ENCODE results near the gene SLX9. TPM values are rescaled to one million over a fixed set of nuclear protein-coding genes. Genes with fewer than 3 reads are reported as not detected.

SLX9 gene
- polyA plus RNA-seq, 1 donor: 19.4 TPM

DNA sequence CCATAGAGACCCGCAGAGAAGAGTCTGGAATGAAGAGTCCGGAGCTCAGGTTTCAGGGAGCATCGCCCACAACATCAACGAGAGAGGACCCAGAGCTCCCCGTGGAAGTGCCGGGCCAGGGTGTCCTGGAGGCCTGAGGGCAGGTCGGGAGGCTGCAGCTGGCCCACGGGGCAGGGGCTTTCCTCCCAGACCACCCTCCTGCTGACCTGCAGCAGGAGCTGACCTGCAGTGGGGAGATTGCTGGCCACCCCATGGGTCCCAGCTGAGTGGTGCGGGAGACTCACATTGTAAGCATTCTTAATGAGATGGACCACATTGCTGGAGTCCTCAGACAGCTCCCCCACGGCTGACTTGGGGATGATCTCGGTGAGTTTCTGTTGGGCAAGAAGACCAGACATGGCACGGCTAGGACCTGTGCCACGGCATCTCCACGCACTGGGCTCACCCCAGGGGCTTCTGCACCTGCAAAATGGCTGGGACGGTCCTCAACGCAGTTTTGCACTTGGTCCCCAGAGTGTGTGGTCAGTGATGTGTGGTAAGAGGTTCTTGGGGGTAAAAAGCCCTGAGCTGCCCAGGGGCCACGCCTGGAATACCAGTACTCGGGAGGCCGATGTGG lies 45.0 kb upstream of the SLX9 start:
- H3K27me3 ChIP-seq (ENCODE audit: control insufficient read depth, insufficient read depth, low read length): peaks cover 8% of the 10 kb centered on the region
- no peak overlapping the region for H3K4me3 ChIP-seq (ENCODE audit: low read length)
- peaks cover 8% of the 10 kb centered on the region for H3K9me3 ChIP-seq (ENCODE audit: control insufficient read depth, low read depth, low read length)
- peaks cover 16% of the 10 kb centered on the region for H3K4me1 ChIP-seq (ENCODE audit: control insufficient read depth, insufficient read depth, low read length)
- no peak for DNase-seq
- H3K27ac ChIP-seq (ENCODE audit: low read length): no peak overlapping the region
- WGBS (ENCODE audit: insufficient coverage, low lambda C conversion rate): no CpG with 5 or more reads among the region's 19 CpGs
- no peaks in the 10 kb centered on the region for H3K36me3 ChIP-seq (ENCODE audit: control insufficient read depth, insufficient read depth, low read length)

DNA sequence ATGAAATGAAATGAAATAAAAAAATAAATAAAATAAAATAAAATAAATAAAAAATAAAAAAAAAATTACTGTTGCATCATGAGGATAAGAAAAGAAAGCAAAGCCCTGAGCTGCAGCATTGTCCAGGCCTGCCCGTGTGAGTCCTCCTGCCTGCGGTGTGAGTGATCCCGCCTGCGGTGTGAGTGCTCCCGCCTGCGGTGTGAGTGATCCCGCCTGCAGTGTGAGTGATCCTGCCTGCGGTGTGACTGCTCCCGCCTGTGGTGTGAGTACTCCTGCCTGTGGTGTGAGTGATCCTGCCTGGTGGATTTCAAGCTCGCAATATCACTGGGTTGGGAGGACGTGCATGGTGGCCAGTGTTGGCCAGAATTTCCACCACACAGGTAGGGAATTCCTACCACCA lies 44.0 kb upstream of the SLX9 start:
- WGBS (ENCODE audit: insufficient coverage, low lambda C conversion rate): no CpG with 5 or more reads among the region's 11 CpGs
- Histone ChIP-seq H3K4me3 (ENCODE audit: low read length) (no peak overlapping the region), H3K27me3 (ENCODE audit: control insufficient read depth, insufficient read depth, low read length) (peaks cover 8% of the 10 kb centered on the region), H3K36me3 (ENCODE audit: control insufficient read depth, insufficient read depth, low read length) (no peaks in the 10 kb centered on the region), H3K9me3 (ENCODE audit: control insufficient read depth, low read depth, low read length) (peaks cover 8% of the 10 kb centered on the region), H3K4me1 (ENCODE audit: control insufficient read depth, insufficient read depth, low read length) (peaks cover 16% of the 10 kb centered on the region), H3K27ac (ENCODE audit: low read length) (no peak overlapping the region)
- no peak for DNase-seq

DNA sequence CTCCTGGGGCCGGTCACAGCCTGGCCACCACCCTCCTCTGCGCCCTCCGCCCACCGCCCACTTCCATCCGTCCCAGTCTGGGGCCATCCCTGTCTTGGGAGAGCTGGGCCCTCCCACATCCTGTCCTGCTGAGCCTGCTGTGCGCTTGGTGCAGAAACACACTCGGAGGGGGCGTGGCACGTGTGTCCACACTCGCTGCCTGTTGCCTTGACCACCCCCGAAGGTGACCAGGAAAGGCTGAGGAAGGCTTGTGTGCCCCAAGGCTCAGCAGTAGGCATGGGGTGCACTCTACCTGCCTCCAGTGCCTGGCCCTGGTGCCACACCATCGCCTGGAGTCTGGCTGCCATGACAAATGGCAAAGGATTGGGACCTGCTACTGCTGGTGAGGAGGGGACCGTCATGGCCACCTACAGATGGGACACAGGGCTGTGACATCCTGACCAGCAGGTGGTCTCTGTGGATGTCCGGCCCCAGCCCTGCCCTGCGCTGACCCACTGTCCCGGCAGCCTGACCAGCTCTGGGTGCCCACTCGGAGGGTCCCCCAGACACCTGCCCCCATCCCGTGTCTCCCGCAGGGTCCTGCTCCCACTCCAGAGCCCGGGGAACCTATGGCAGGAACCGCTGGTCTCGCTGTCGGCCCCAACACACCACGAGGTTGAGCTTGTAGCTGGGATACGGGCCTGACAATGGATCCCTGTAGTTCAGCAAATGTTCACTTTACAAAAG lies 43.1 kb upstream of the SLX9 start:
- no peak overlapping the region for H3K27ac ChIP-seq (ENCODE audit: low read length)
- H3K4me3 ChIP-seq (ENCODE audit: low read length): no peak overlapping the region
- WGBS (ENCODE audit: insufficient coverage, low lambda C conversion rate): no CpG with 5 or more reads among the region's 25 CpGs
- peaks cover 8% of the 10 kb centered on the region for H3K27me3 ChIP-seq (ENCODE audit: control insufficient read depth, insufficient read depth, low read length)
- H3K4me1 ChIP-seq (ENCODE audit: control insufficient read depth, insufficient read depth, low read length): peaks cover 16% of the 10 kb centered on the region
- peaks cover 8% of the 10 kb centered on the region for H3K9me3 ChIP-seq (ENCODE audit: control insufficient read depth, low read depth, low read length)
- no peak for DNase-seq
- H3K36me3 ChIP-seq (ENCODE audit: control insufficient read depth, insufficient read depth, low read length): no peaks in the 10 kb centered on the region

DNA sequence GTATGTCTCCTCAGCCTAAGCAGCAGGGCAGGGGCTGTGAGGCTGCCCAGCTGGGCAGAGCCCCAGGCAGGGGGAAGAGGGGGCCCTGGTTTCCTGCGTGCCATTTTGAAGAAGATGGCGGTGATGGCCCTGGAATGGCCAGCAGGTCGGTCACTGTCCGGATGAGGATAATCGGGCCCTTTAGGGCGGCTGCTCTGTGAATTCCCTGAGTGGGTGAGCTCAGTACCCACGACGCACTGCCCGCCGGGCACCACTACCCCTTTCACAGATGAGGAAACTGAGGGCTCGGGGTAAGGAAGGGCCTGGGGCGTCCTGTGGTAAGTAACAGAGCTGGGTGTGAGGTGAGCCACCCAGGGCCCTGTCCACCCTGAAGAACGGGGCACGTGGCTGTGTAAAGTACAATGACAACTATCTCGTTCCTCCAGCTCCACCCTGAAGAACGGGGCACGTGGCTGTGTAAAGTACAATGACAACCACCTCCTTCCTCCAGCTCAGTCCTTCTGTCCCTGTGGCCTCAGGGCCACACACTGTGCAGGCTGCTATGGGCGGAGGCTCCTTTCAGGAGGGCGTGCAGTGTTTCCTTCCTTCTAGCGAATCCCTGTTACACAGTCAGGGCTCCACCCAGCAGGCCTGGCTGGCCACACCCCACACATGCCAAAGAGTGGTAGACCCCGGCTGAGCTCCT lies 42.4 kb upstream of the SLX9 start:
- no peaks in the 10 kb centered on the region for H3K36me3 ChIP-seq (ENCODE audit: control insufficient read depth, insufficient read depth, low read length)
- H3K4me1 ChIP-seq (ENCODE audit: control insufficient read depth, insufficient read depth, low read length): peaks cover 16% of the 10 kb centered on the region
- no peak overlapping the region for H3K4me3 ChIP-seq (ENCODE audit: low read length)
- peaks cover 8% of the 10 kb centered on the region for H3K9me3 ChIP-seq (ENCODE audit: control insufficient read depth, low read depth, low read length)
- DNase-seq: peak; percentile 81 to 90
- H3K27me3 ChIP-seq (ENCODE audit: control insufficient read depth, insufficient read depth, low read length): peaks cover 6% of the 10 kb centered on the region
- H3K27ac ChIP-seq (ENCODE audit: low read length): peak overlapping the region; percentile 19
- no CpG with 5 or more reads among the region's 21 CpGs for WGBS (ENCODE audit: insufficient coverage, low lambda C conversion rate)

DNA sequence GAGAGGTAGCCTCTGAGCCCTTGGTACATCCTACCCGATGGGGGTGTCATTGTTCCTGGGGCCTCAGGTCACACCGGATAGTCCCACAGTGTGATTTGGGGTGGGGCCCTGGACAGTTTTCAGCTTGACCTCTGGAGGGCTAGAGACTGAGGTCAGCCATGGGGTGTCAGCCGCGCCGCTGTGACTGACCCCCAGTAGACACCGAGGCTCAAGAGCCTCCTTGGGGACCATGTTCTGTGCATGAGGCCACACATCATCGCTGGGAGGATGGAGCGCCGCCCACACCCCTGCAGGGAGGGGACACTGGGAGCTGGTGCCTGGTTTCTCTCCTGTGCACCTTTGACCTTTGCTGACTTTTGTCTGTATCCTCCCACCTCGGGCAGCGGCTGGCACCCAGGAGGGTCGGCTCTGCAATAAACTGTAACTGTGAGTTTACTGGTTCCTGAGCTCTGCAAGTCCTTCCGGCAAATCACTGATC lies 41.8 kb upstream of the SLX9 start:
- H3K36me3 ChIP-seq (ENCODE audit: control insufficient read depth, insufficient read depth, low read length): no peaks in the 10 kb centered on the region

DNA sequence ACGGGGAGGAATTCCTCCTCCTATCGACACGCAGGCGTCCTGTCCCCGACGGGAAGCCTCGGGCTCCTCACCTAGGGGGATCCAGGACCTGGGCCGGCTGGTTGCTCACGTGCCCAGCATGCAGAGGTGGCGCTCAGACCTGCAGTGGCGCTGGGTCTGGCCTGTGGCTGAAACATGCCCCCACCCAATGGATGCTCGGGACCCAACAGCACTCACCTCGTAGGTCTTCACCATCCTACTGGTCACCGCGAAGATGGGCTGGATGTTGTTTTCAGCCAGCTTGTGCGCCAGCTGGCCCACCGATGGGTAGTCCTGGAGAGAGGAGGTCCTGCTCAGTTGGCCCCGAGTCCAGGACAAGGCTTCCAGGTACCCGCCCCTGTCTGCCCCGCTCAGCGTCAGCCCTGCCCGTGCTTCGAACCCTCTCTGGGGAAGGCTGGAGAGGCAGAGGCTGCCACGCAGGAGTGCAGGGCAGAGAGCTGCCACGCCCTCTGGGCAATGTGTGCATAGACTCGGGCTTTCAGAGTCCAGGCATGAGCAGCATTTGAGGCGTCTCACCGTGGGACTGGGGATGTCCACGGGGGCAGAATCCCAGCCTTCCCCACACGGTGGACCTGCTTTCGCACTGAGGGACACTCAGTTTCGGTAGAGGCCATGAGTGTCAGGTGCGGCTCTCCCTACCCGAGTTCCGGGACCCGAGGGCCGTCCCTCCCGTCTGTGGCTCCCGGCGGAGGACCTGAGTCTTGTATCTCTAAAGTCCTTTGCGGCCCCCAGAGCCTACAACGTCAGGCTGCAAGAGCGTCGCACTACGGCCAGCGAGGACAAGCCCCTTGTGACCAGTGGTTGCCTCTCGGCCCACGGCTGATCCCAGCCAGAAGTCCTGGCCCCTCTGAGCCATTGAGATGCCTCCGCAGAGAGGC lies 40.7 kb upstream of the SLX9 start:
- no CpG with 5 or more reads among the region's 49 CpGs for WGBS (ENCODE audit: insufficient coverage, low lambda C conversion rate)
- Histone ChIP-seq H3K4me1 (ENCODE audit: control insufficient read depth, insufficient read depth, low read length) (peaks cover 16% of the 10 kb centered on the region), H3K9me3 (ENCODE audit: control insufficient read depth, low read depth, low read length) (peaks cover 8% of the 10 kb centered on the region), H3K36me3 (ENCODE audit: control insufficient read depth, insufficient read depth, low read length) (no peaks in the 10 kb centered on the region), H3K27ac (ENCODE audit: low read length) (no peak overlapping the region), H3K27me3 (ENCODE audit: control insufficient read depth, insufficient read depth, low read length) (no peaks in the 10 kb centered on the region), H3K4me3 (ENCODE audit: low read length) (no peak overlapping the region)
- no peak for DNase-seq

More for the DNA sequence above, 41.8 kb upstream of the SLX9 start:
- no peak for DNase-seq
- no peak overlapping the region for H3K27ac ChIP-seq (ENCODE audit: low read length)
- H3K4me1 ChIP-seq (ENCODE audit: control insufficient read depth, insufficient read depth, low read length): peaks cover 16% of the 10 kb centered on the region
- WGBS (ENCODE audit: insufficient coverage, low lambda C conversion rate): no CpG with 5 or more reads among the region's 13 CpGs
- H3K9me3 ChIP-seq (ENCODE audit: control insufficient read depth, low read depth, low read length): peaks cover 8% of the 10 kb centered on the region
- no peak overlapping the region for H3K4me3 ChIP-seq (ENCODE audit: low read length)
- H3K27me3 ChIP-seq (ENCODE audit: control insufficient read depth, insufficient read depth, low read length): peaks cover 3% of the 10 kb centered on the region

DNA sequence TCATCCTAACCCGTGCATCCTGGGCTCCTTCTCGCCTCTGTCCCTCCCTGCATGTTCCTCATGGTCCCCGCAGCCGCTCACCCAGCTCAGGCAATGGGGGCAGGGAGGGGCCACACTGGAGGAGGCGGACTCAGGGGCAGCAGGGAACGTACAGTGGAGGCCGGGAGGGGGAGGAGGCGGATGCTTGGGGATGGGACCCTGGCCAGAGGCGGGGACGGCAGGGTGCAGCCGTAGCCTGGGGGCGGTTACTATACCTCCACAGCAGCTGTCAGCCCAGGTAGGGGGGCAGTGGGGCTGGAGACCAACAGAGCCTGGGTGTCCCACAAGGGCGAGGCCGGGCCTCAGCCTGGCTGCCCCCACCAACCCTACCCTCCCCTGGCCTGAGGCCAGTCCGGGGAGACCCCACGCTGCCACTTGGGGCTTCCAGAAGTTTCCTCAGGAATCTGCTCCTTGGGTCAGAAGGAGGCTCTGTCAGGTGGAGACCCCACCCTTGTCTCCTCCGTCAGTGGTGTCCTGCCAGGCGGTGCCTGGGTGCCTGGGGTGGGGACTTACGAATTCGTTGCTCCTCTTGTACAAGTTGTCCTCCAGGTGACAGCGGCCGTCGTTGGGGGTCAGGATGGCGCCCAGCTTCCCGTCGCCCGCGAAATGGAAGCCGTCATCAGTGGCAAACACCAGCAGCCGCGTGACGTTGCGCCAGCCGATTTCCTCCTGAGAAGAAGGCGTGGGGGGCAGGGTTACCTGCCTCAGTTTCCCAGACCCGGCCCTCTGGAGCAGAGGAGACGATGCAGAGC lies 39.9 kb upstream of the SLX9 start:
- no CpG with 5 or more reads among the region's 37 CpGs for WGBS (ENCODE audit: insufficient coverage, low lambda C conversion rate)
- Histone ChIP-seq H3K27me3 (ENCODE audit: control insufficient read depth, insufficient read depth, low read length) (no peaks in the 10 kb centered on the region), H3K27ac (ENCODE audit: low read length) (no peak overlapping the region), H3K9me3 (ENCODE audit: control insufficient read depth, low read depth, low read length) (peaks cover 8% of the 10 kb centered on the region), H3K4me3 (ENCODE audit: low read length) (no peak overlapping the region), H3K4me1 (ENCODE audit: control insufficient read depth, insufficient read depth, low read length) (peaks cover 16% of the 10 kb centered on the region), H3K36me3 (ENCODE audit: control insufficient read depth, insufficient read depth, low read length) (no peaks in the 10 kb centered on the region)
- no peak for DNase-seq

DNA sequence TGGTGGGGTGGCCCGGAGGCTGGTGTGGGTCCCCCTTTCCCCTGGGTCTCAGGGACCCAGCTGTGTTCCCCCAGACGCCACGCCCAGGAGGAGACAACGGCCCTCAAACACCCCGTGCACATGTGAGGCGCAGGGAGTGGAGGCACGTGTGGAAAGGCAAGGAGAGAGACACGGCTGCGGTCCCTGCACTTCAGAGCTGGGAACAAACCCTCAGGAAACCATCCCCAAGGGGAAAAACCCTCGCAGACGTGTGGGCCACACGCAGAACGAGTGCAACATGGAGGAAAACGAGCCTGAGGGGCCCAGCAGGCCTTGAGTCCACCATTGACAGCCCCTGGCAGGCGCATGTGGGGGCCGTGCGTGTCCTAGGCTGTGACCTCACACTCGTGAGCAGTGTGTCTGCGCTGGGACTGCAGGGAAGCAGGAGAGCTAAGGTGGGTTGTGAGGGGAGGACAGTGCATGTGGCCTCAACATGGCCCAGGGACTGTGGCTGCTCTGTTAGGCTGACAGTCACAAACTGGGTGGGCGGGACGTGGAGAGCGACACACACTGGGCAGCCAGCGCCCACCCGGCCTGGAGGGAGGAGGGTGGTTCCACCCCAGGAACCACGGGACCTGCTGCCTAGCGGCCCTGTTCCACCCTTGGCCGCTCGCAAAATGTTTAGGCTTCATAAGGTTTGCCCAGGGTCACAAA lies 39.1 kb upstream of the SLX9 start:
- Histone ChIP-seq H3K9me3 (ENCODE audit: control insufficient read depth, low read depth, low read length) (peaks cover 8% of the 10 kb centered on the region), H3K4me1 (ENCODE audit: control insufficient read depth, insufficient read depth, low read length) (peaks cover 16% of the 10 kb centered on the region), H3K36me3 (ENCODE audit: control insufficient read depth, insufficient read depth, low read length) (no peaks in the 10 kb centered on the region), H3K27ac (ENCODE audit: low read length) (no peak overlapping the region), H3K27me3 (ENCODE audit: control insufficient read depth, insufficient read depth, low read length) (no peaks in the 10 kb centered on the region), H3K4me3 (ENCODE audit: low read length) (no peak overlapping the region)
- no CpG with 5 or more reads among the region's 28 CpGs for WGBS (ENCODE audit: insufficient coverage, low lambda C conversion rate)
- DNase-seq: no peak

DNA sequence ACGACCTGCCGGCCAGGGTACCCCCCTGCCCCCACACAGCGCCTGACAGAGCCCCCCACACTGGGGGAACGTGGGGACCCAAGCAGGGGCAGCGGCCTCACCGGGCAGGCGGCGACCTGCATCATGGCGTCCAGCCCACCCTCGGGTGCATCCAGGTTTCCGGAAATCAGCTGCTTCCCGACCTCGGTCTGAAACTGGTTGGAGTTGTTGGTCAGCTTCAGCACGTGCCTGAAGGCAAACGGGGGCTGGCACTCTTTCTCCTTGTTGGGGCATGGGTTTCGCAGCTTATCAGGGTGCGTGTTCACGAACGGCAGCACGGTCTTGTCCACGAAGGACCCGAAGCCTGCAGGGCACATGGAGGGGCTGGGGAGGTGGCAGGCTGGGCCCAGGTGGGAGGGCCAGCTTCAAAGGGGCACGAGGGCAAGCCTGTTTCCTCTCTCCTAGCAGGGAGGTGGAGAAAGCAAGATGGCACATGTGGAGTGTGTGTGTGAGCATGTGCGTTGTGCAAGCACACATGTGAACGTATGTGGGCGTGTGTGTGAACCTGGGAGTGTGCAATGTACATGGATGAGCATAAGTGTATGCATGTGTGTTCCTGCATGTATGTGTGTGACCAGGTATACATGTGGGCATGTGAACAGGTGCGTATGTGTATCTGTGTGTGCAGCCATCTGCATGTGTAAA lies 38.3 kb upstream of the SLX9 start:
- Histone ChIP-seq H3K36me3 (ENCODE audit: control insufficient read depth, insufficient read depth, low read length) (no peaks in the 10 kb centered on the region), H3K27ac (ENCODE audit: low read length) (no peak overlapping the region), H3K27me3 (ENCODE audit: control insufficient read depth, insufficient read depth, low read length) (no peaks in the 10 kb centered on the region), H3K9me3 (ENCODE audit: control insufficient read depth, low read depth, low read length) (peaks cover 7% of the 10 kb centered on the region), H3K4me3 (ENCODE audit: low read length) (no peak overlapping the region), H3K4me1 (ENCODE audit: control insufficient read depth, insufficient read depth, low read length) (peaks cover 16% of the 10 kb centered on the region)
- WGBS (ENCODE audit: insufficient coverage, low lambda C conversion rate): no CpG with 5 or more reads among the region's 27 CpGs
- DNase-seq: no peak
